Erythroblast (primary cell): Measurements from ENCODE around the gene MYO10.

ENCODE experiments used
- GATA1 ChIP-seq: IDR thresholded peaks from 2 replicates; pipeline ENCODE4 v1.6.1; 2011; ENCODE audit warnings: low read depth, mild to moderate bottlenecking, control low read depth, low read length, moderate library complexity
- POLR2A ChIP-seq: IDR thresholded peaks from 2 replicates; pipeline ENCODE4 v1.6.1; 2011; ENCODE audit warnings: mild to moderate bottlenecking, low read length

DNA sequence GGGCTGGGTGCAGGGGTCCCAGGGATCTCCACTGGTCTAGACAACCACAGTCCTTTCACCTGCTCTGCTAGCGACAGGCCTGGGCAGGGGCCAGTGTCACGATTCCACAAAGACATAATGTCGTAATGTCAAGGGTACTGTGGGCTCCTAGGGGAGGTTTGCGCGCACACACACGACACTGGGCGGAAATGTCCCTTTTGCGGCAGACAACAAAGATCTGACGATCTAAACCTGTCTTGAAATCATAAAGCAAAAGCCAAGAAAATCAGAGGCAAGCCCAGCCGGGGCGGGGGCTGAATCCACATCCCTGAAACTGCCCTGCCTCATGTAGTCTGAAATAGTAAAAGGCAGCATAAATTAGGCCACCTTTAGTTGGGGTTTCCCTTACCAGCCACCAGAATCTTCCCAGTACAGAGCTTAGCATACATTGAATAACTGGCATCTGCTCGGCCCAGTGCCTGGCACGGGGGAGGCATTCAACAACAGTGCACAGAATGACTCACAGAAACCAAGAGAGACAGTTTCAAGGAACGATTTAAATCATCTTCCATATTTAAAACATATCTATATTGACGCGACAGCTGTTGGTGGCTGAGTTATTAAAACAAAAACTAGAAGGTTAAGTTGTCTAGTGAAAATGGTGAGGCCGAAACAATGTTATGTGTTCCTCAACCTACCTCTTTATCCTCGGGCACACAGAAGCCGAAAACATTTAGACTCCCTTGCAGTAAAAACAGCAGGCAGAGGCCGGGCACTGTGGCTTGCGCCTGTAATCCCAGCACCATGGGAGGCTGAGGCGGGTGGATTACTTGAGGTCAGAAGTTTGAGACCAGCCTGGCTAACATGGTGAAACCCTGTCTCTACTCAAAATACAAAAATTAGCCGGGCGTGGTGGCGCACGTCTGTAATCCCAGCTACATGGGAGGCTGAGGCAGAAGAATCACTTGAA, 151.0 kb downstream of the MYO10 start:
- TF ChIP-seq POLR2A, result no peak
- no peak for TF ChIP-seq GATA1
